HG02884 (cell line): ENCODE measurements around the gene VCAN.

ENCODE experiments used
- ATAC-seq: cut with Tn5 transposase; IDR thresholded peaks from one replicate; pipeline ENCODE4 v1.9.1; 2021; ENCODE audit warnings: mild to moderate bottlenecking, moderate library complexity; ENCODE audit not compliant: unreplicated experiment

VCAN gene

DNA sequence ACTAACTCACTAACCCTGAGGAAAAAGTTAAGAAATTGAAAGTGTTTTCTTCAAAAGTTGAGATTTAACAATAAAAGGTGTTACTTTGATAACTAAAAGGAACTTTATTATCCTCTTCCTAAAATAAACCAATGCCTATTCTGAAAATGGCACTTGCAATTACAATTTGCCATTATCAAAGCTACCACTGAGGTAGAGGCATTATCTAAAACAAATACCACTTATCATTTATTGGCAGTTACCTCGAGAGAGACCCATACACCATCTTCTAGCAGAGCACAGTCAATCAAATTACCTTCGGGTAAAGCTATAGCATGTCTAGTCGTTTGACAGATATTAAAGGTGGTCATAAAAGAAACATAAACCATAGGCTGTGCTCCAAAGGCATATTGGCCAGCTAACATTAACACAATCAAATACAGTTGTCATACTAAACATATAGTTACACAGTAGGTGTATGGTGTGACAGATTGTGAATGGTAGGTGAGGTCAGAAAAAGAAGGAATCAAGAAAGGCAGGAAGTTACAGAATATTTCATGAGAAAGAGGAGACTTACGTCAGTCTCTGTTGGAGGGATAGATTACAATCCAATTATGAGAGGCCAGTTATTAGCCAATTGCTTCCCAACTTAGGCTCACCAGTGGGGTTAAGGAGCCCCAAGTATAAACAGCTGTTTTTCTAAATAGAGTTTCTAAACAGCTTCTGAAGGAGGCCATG lies 56.3 kb downstream of the VCAN start:
- no peak for ATAC-seq

DNA sequence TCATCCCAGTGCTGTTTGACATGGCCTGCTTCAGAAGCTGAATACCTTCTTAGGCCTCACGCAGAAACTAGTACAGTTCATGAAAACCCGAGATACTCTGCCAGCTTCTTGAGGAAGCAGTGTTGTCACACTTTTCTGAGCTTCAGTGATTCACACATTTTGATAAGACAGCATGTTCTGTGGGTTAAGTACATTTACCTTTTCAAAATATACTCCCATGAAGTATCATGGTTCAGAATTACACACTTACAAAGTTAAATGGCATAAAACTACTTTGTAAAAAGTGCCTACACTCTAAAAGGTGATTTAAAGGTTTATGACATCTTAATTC lies 56.9 kb downstream of the VCAN start:
- no peak for ATAC-seq

DNA sequence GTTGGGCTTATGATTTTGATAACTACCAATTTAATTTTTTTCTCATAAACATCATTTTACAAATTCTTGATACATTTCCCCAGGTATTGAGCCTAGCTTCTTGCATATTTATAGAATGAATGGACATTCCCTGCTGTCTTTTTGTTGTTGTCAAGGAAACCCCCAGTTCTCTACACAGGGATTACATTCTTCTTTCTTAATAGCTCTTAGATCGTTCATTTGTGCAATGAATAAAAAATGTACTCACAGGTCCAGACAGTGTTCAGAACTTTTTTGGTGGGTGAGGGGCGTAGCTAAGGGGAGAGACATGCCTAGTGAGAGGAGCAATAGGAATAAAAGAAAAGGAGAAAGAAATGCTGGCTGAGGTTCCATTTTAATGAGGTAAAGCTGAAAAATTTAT lies 58.6 kb downstream of the VCAN start:
- no peak for ATAC-seq

DNA sequence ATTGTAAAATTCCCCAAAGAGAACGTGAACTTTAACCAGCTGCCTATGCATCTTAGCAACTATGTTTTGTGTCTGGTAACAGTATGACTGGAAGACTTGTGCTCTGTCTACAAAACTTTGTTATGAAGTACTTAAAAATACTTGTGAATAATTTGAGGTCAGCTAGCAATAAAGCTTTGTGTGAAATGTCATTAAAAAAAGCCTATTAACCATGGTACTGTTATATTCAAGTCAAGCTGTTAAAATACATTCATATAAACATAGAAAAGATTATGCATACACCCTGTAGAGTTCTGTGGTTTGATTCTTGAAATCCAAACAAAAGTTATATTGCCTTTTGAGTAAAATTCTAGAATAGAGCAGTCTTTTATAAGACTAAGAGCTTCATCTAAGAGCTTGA lies 60.1 kb downstream of the VCAN start:
- ATAC-seq: no peak

DNA sequence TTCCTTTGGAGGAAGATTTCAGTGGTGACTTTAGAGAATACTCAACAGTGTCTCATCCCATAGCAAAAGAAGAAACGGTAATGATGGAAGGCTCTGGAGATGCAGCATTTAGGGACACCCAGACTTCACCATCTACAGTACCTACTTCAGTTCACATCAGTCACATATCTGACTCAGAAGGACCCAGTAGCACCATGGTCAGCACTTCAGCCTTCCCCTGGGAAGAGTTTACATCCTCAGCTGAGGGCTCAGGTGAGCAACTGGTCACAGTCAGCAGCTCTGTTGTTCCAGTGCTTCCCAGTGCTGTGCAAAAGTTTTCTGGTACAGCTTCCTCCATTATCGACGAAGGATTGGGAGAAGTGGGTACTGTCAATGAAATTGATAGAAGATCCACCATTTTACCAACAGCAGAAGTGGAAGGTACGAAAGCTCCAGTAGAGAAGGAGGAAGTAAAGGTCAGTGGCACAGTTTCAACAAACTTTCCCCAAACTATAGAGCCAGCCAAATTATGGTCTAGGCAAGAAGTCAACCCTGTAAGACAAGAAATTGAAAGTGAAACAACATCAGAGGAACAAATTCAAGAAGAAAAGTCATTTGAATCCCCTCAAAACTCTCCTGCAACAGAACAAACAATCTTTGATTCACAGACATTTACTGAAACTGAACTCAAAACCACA lies 67.4 kb downstream of the VCAN start:
- ATAC-seq: peak; percentile 79

DNA sequence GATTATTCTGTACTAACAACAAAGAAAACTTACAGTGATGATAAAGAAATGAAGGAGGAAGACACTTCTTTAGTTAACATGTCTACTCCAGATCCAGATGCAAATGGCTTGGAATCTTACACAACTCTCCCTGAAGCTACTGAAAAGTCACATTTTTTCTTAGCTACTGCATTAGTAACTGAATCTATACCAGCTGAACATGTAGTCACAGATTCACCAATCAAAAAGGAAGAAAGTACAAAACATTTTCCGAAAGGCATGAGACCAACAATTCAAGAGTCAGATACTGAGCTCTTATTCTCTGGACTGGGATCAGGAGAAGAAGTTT lies 67.9 kb downstream of the VCAN start:
- ATAC-seq: no peak

DNA sequence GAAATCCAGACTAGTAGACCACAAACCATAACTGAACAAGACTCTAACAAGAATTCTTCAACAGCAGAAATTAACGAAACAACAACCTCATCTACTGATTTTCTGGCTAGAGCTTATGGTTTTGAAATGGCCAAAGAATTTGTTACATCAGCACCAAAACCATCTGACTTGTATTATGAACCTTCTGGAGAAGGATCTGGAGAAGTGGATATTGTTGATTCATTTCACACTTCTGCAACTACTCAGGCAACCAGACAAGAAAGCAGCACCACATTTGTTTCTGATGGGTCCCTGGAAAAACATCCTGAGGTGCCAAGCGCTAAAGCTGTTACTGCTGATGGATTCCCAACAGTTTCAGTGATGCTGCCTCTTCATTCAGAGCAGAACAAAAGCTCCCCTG lies 68.6 kb downstream of the VCAN start:
- ATAC-seq: no peak

DNA sequence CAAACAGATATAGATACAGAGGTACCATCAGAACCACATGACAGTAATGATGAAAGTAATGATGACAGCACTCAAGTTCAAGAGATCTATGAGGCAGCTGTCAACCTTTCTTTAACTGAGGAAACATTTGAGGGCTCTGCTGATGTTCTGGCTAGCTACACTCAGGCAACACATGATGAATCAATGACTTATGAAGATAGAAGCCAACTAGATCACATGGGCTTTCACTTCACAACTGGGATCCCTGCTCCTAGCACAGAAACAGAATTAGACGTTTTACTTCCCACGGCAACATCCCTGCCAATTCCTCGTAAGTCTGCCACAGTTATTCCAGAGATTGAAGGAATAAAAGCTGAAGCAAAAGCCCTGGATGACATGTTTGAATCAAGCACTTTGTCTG lies 69.2 kb downstream of the VCAN start:
- no peak for ATAC-seq

DNA sequence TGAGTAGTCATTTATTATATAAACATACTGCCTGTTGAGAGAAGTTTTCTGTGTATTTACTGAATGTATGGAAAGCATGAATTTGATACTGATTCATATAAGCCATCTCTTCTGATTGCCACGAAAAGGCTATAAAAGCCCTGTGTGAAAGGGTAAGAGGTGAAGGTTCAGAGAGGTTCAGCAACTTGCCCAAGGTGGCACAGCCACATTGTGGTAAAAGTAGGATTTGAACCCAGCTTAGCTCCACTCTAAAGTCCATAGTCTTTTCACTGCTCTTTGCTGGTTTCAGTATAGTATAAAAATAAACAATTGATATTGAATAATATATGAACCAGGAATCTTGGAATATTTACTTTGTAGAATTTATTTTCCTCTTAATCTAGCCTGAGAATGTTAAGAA lies 71.3 kb downstream of the VCAN start:
- no peak for ATAC-seq

DNA sequence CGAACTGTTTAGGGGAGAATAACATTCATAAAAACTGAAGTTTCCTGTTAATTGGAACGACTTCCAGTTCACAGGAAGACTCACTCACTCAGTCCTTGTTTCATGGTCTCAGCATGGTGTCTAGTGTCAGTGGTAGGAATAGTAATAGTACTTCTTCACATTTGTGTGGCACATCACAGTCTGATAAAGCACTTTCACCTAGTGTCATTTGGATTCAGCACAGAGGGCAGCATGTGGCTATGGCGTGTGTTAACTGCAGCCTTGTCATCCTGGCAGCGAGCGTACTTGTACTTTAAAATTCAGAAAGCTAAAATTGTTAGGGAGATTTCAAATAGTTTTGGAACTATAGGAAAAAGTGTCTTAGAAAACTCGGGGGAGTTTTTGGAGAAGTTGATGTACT lies 72.4 kb downstream of the VCAN start:
- no peak for ATAC-seq

DNA sequence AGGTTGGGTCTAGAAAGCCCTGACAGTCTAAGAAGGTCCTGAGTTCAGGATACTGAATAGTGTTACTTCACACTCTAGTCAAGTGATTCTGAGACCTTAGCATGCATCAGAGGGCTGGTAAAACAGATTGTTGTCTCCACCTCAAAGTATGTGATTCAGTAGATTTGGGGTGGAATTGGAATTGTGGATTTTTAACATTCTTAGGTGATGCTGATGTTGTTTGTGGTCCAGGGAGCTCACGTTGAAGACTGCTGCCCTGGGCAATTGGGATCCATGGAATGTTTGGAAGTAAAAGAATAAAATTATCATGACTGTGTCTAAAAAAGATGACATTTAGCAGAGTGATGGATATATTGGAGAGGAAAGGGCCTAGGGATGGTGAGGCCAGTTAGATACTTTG lies 75.6 kb downstream of the VCAN start:
- no peak for ATAC-seq

DNA sequence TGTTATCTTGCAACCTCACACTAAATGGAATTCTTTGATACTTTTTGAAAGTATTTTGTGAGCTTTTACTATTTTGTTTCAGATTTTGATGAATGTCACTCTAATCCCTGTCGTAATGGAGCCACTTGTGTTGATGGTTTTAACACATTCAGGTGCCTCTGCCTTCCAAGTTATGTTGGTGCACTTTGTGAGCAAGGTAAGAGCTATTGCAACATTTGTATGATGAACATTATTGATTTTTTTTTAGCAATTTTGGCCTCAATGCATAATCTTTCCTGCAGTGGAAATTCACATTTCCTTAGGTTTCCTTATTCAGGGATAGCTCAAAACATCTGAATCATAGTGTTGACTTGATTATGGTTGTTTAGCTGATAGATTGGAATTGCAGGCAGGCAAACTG lies 76.3 kb downstream of the VCAN start:
- ATAC-seq: no peak

DNA sequence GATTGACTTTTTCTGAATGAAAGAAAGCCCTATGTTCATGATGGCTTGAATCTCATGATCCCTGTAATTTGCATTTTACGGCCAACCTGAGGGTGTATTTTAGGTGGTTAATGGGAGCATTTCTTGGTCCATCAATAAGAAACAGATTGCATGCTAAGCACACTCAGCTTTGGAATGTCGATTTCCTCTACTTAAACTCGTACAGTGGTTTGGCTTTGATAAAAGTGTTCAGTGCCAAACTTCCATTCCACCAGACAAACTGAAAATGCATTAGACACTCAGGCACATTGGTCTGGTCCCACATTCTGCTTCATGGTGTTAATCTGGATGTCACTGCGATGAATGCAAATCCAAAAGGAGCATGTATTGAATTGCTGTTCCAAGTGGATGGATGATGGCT lies 77.0 kb downstream of the VCAN start:
- ATAC-seq: no peak

DNA sequence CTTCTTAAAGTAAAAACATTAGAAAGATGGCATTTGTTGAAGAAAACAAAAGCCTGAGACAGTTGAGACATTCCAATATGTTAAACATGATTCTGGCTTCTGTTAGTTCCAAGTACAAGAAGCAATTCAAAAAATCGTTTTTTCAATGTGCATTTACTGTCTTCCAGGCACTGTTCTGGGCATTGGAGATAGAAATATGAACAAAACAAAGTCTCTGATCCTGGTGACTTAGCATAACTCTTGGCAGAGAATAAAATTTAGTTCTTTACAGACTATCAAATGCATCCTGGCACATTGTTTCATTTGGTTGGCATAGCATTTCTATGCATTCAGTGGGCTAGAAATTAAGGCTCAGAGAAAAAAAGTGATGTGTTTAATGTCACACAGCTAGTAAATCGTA lies 77.5 kb downstream of the VCAN start:
- ATAC-seq: no peak

DNA sequence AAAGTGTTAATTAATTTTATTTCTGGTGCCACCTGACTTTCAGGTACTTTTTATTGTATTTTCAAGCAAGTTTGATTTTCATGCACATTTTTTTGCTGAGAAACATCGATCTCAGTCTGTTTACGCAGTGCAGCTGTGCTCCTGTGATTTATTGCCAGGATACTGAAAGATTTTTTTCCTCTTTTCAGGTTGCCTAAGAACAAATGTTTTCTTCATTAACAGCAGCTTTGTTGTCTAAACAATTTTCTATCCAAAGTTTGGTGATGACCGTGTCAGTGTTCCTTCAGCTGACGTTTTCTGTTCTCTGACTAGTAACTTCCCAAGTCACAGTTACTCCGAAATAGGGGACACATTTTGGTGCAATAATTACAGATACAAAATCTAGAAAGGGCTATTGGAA lies 78.1 kb downstream of the VCAN start:
- ATAC-seq: no peak

DNA sequence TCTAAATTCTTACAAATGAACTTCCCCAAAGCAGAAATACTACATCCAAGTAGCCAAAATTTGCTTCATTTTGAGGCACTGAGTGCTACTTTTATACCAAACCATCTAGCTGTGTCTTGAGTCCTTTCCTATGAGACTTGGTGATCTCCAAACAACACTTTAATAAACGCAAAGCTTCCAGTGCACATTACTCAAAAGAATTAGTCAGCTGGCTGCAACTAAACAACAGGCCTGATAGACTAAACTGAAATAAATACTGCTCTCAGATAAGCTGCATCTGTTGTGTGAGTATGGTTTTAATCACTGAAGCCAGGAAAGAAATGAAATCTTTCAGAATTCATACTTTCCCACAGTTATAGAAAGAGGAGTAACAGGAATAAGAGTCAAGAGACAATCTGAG lies 80.3 kb downstream of the VCAN start:
- no peak for ATAC-seq

DNA sequence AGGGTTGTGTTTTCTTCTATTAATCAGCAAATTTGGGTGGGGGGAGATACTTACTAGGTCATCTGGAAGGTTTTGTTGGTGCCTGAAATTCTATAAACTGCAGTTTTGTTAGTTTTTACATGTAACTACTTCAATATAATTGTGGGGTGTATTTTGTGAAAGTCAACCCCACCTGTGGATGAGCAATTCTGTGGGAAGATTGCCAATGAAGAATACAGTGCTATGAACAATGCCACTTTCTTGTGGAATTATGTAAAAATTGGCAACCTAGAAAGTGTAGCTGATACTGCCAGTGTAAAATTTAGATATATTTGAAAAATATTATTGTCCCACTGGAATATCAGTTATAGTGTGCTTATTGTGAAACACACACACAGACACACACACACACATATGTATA lies 80.7 kb downstream of the VCAN start:
- ATAC-seq: no peak

DNA sequence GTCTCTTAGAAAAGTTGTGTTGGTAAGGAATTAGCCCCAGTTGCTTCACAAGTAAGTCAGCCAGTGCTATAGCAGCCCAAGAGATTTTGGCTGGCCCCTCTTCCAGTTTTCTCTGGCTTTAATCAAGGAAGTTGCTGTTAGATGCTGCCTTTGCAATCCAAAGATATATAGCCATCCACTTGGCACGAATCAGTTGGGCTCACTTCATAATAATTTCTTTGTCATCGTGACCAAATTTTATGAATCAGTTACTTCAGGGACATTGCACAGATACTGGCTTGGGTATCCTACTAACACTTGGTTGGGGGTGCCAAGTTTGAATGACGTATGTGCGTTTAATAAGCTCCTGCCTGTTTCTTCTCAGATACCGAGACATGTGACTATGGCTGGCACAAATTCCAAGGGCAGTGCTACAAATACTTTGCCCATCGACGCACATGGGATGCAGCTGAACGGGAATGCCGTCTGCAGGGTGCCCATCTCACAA lies 81.5 kb downstream of the VCAN start:
- ATAC-seq: no peak

DNA sequence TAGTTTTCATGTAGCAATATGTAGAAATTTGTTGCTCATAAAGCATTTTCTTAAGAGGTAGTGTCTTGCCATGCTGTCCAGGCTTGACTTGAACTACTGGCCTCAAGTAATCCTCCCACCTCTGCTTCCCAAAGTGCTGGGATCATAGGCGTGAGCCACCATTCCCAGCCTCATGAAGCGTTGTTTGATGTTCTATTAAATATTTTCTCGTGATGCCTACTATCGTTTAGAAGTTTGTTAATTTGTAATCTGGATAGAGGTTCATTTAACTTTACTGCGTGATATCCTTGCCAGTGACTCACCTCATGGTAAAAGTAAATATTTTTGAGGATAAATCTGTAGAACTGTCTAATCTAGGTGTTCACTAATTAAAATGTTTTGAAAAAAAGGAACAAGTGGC lies 82.6 kb downstream of the VCAN start:
- no peak for ATAC-seq

DNA sequence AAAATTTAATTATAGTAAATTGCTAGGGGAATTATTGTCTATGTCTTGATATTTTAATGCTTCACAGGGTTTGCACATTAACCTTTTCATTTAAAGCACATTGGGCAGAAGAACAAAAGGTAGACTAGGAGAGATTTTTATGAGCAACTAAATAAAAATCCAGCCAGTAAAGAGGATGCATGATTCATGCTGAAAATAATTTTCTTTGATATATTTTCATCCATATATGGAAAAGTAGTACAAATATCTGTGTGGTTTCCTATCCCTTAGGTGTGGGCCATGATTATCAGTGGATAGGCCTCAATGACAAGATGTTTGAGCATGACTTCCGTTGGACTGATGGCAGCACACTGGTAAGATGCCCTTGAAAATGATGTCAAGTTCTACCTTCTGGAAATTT lies 83.1 kb downstream of the VCAN start:
- no peak for ATAC-seq

DNA sequence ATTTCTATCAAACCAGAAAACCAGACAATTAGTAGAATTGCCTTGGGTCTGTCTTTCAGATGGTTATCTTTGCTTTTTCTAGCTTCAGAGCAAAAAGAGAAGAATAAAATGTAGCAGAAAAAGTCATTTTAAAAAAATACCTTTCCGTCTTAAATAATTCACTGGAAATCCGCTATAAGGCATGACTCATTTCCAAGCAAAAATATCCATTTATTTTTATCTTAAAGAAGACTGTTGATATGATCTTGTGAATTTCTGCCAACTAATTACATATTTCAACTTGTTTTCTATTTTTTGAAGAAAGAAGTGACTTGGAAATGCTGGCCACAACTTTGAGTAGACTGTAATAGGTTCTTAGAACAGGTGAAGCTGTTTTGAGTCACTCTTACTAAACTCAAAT lies 83.7 kb downstream of the VCAN start:
- ATAC-seq: no peak

DNA sequence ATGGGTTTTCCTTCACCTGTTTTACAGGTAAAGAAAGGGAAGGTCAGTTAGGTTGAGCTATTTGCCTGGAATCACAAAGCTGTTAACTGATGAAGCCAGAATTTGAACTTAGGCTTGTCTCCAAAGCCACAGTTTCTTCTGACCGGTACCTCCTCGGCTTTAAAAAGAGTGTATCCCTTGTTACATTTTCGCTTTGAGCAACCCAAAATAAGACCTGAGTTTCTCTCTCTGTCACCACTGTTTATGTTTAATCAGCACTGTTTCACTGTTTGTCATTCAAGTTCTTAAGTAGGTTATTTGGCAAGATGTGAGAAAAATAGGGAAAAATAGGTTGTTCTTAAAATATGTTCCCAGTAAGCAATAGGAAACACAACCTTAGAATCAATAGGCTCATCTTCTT lies 84.6 kb downstream of the VCAN start:
- ATAC-seq: peak; percentile 67

DNA sequence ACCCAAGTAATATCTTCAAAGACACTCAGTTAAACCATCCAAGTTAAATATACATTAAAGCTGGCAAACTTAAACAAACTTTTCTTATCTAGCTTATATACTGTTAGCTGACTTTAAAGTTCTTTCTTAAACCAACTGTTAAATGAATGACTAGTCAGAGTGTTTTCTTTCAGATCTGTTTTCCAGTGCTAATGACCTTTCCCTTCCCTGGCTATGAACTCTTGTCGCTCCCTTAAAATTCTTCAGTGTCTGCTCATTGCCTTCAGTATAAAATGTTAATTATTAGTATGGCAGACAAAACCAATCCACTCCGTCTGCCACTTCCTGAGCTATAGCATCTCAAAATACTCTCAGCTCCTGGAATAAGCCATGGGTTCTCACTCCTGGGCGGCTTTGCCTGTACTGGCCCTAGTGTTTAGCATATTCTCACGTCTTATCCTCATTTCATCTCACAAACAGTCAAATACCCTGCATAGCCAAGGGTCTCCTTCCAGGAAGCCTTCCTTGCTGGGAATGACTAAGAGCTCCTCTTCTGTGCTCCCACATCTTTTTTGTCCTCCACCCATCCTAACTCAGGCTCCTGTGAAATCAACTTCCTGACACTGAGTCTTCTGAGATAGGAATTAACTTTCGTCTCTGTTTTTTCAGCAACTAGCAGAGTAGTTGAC lies 87.7 kb downstream of the VCAN start:
- no peak for ATAC-seq
